Upper lobe of left lung (tissue), 4 donors: ENCODE data around the gene ENTHD1.

Experiments
- CTCF ChIP-seq, 6 experiments: fragments of 450-650 bp in 4 of 6; fragments of 200-600 bp in 2 of 6; sonication (generic) in 2 of 6; IDR thresholded peaks; one replicate each; pipeline ENCODE4 v1.5.1; 2016 to 2019; ENCODE audit warnings: antibody characterized with exemption in 6 of 6
- EP300 ChIP-seq, 4 donors: sonication (generic); formaldehyde crosslinking; IDR thresholded peaks; one replicate each; pipeline ENCODE4 v1.5.1; 2017; ENCODE audit warnings: antibody characterized with exemption in 4 of 4, control low read depth in 2 of 4
- POLR2A ChIP-seq, 4 donors: fragments of 450-650 bp; IDR thresholded peaks; one replicate each; pipeline ENCODE4 v1.5.1; 2016 to 2017; ENCODE audit warnings: antibody characterized with exemption in 4 of 4, mild to moderate bottlenecking in 2 of 4
- POLR2AphosphoS5 ChIP-seq, 2 donors: sonication (generic); formaldehyde crosslinking; IDR thresholded peaks; one replicate each; pipeline ENCODE4 v1.5.1; 2017; ENCODE audit warnings: antibody characterized with exemption in 2 of 2

GRCh38 chr22:39805117-39805516 is 88.4 kb downstream of the ENTHD1 start:
- no peak for TF ChIP-seq CTCF (IDR thresholded peaks at IDR 0.05)
- TF ChIP-seq POLR2A (IDR thresholded peaks at IDR 0.05) = no peak
- no peak for TF ChIP-seq POLR2AphosphoS5 (IDR thresholded peaks at IDR 0.05)
- no peak for TF ChIP-seq EP300 (IDR thresholded peaks at IDR 0.05)
